A549 (cell line): ENCODE results near the gene PLCB4.

Experiments
- CTCF ChIP-seq: fragments of >200 bp; sonication (Bioruptor Twin); formaldehyde crosslinking; IDR thresholded peaks from 3 replicates; pipeline ENCODE4 v1.5.1; 2016
- HDAC2 ChIP-seq: fragments of 200-600 bp; sonication (generic); IDR thresholded peaks from 2 replicates; pipeline ENCODE4 v1.6.1; 2016
- RFX5 ChIP-seq: fragments of 450-650 bp; IDR thresholded peaks from 2 replicates; pipeline ENCODE4 v1.7.1; 2014; ENCODE audit warnings: antibody characterized with exemption, mild to moderate bottlenecking, moderate library complexity
- TF ChIP-seq, protein P1 (sequence below): fragments of 450-650 bp; IDR thresholded peaks from 2 replicates; pipeline ENCODE4 v1.6.1; 2014; ENCODE audit warnings: antibody characterized with exemption

GRCh38 chr20:9424551-9424950 lies 355.7 kb downstream of the PLCB4 start:
- TF ChIP-seq CTCF (no peak), HDAC2 (no peak), RFX5 (no peak)
- TF ChIP-seq, protein P1, sequence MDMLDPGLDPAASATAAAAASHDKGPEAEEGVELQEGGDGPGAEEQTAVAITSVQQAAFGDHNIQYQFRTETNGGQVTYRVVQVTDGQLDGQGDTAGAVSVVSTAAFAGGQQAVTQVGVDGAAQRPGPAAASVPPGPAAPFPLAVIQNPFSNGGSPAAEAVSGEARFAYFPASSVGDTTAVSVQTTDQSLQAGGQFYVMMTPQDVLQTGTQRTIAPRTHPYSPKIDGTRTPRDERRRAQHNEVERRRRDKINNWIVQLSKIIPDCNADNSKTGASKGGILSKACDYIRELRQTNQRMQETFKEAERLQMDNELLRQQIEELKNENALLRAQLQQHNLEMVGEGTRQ = no peak
